Left lobe of liver (tissue), 1 donor: ENCODE data around the gene MC2R. TPM values are rescaled to one million over a fixed set of nuclear protein-coding genes. Genes with fewer than 3 reads are reported as not detected.

ENCODE experiments used
- total RNA-seq: library from RNA; stranded (reverse); gene quantifications from one replicate; pipeline ENCODE4 v1.2.1, GENCODE V29; 2021
- donor health status: DM: no; HTN: yes; CAD: no.

MC2R gene
- total RNA-seq, 1 donor from 2014 or later: not detected

Other genes starting within 250 kb of the MC2R start
- 11.6 TPM for gene FAM210A, start 189.0 kb downstream of the MC2R start, total RNA-seq
- 7.9 TPM for gene RNMT, start 188.9 kb downstream of the MC2R start, total RNA-seq
- gene MC5R, start 91.4 kb downstream of the MC2R start, total RNA-seq: not detected
- 1.2 TPM for gene ZNF519, start 216.9 kb upstream of the MC2R start, total RNA-seq